Activated naive CD8-positive, alpha-beta T cell treated with anti-CD3 and anti-CD28 coated beads for 36 hours (primary cell): ENCODE data around the gene MARF1. TPM values are rescaled to one million over a fixed set of nuclear protein-coding genes. Genes with fewer than 3 reads are reported as not detected.
"Not testable (repeated sequence)": the region's sequence is repeated elsewhere in the genome, so short reads cannot be mapped to it uniquely, and the experiment has no call there.

Experiments
- DNase-seq: peaks from one replicate; pipeline ENCODE4 v3.0.0; 2021
- H3K27ac Mint-ChIP-seq: one replicate; pipeline ENCODE4 v1.8.0; 2022; ENCODE audit warnings: mild to moderate bottlenecking, moderate library complexity, mixed read lengths
- H3K27me3 Mint-ChIP-seq: one replicate; pipeline ENCODE4 v1.8.0; 2022; ENCODE audit warnings: mild to moderate bottlenecking, mixed read lengths
- H3K36me3 Mint-ChIP-seq: one replicate; pipeline ENCODE4 v1.8.0; 2021; ENCODE audit warnings: mild to moderate bottlenecking, mixed read lengths
- H3K4me1 Mint-ChIP-seq: one replicate; pipeline ENCODE4 v1.8.0; 2021; ENCODE audit warnings: mixed read lengths
- H3K4me3 Mint-ChIP-seq: one replicate; pipeline ENCODE4 v1.8.0; 2022; ENCODE audit warnings: mild to moderate bottlenecking, moderate library complexity, mixed read lengths
- H3K9me3 Mint-ChIP-seq: one replicate; pipeline ENCODE4 v1.8.0; 2022; ENCODE audit warnings: mixed read lengths
- total RNA-seq, 2 experiments: library from RNA; stranded (reverse); gene quantifications; one replicate each; pipeline ENCODE4 v1.2.3, GENCODE V29; 2021

MARF1 gene
- total RNA-seq, 2 experiments from 2014 or later = 51.0 to 52.1 TPM

DNA sequence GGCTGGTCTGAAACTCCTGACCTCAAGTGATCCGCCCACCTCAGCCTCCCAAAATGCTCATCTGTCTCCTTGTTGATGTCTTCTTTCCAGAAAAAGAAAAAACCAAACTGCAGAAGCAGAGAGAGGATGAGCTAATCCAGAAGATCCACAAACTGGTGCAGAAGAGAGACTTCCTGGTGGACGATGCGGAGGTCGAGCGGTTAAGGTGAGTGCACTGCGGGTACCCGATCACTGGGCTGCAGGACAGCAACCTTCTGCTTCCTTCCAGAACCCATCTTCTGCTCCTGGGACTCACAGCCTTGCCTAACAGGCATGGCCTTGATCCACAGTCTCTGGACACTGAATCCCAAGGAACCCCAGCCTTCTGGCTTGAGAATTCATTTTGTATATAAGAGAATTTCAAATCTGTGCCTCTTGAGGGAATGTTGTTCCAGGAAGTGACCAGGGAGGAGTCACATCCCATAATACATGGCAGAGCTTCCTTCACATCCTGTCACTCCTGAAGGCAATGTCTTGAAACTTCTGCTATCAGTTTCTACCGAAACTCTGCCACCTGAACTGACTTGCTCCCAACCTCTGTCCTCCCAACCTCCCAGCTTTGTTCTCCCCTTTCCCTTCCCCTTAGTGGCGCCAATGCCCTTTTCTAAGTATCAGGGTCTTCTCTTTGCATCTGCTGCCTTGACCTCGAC lies 61.7 kb downstream of the MARF1 start:
- H3K36me3 Mint-ChIP-seq = peaks cover 50% of the 10 kb centered on the region
- no peak overlapping the region for H3K4me3 Mint-ChIP-seq
- no peak for DNase-seq
- no peak overlapping the region for H3K27ac Mint-ChIP-seq
- H3K4me1 Mint-ChIP-seq = no peaks in the 10 kb centered on the region
- H3K27me3 Mint-ChIP-seq = no peaks in the 10 kb centered on the region
- H3K9me3 Mint-ChIP-seq = peaks cover 12% of the 10 kb centered on the region

GRCh38 chr16:15578824-15579223 lies 64.1 kb downstream of the MARF1 start:
- Mint-ChIP-seq H3K27me3 (no peaks in the 10 kb centered on the region), H3K4me3 (no peak overlapping the region), H3K27ac (no peak overlapping the region), H3K4me1 (peaks cover 4% of the 10 kb centered on the region), H3K9me3 (peaks cover 8% of the 10 kb centered on the region), H3K36me3 (peaks cover 42% of the 10 kb centered on the region)
- no peak for DNase-seq

GRCh38 chr16:15576960-15577958 lies 65.7 kb downstream of the MARF1 start:
- Mint-ChIP-seq H3K36me3 (peaks cover 43% of the 10 kb centered on the region), H3K27ac (no peak overlapping the region), H3K4me1 (peaks cover 18% of the 10 kb centered on the region), H3K27me3 (no peaks in the 10 kb centered on the region), H3K4me3 (no peak overlapping the region), H3K9me3 (peaks cover 22% of the 10 kb centered on the region)
- DNase-seq = no peak

DNA sequence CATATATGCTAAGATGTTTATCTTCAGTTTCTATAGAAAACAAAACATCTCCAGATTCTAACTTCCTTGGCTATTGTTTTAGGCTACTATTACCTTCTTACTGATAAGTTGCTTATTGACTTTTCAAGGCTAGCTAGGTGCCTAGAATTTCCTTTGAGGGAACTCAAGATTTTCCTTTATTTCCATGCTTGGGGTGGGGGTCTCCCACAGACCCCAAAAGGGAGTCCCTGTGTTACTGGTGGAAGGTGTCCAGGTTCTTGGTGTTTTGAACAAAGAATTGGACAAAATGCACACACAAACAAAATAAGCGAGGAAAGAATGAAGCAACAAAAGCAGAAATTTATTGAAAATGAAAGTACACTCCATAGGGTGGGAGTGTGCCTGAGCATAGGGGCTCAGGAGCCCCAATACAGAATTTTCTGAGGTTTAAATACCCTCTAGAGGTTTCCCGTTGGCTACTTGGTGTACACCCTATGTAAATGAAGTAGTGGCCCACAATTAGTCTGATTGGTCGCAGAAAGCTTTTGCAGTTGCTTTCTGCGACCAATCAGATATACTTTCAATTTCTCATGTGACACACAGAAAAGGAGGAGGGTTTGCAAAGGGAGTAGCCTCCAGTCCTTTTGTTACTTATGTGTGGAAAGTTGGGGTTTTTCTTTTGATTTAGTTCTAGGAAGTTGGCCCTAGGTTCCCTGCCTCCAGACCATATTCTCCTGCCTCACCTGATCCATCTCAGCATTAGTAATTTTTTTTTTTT lies 67.5 kb downstream of the MARF1 start:
- Mint-ChIP-seq H3K4me1 (peaks cover 31% of the 10 kb centered on the region), H3K27me3 (no peaks in the 10 kb centered on the region), H3K4me3 (no peak overlapping the region), H3K9me3 (peaks cover 30% of the 10 kb centered on the region), H3K36me3 (peaks cover 54% of the 10 kb centered on the region), H3K27ac (no peak overlapping the region)
- DNase-seq = no peak

GRCh38 chr16:15574614-15574948 lies 68.4 kb downstream of the MARF1 start:
- H3K36me3 Mint-ChIP-seq = peaks cover 61% of the 10 kb centered on the region
- peaks cover 30% of the 10 kb centered on the region for H3K9me3 Mint-ChIP-seq
- peaks cover 33% of the 10 kb centered on the region for H3K4me1 Mint-ChIP-seq
- DNase-seq = no peak
- no peak overlapping the region for H3K27ac Mint-ChIP-seq
- no peaks in the 10 kb centered on the region for H3K27me3 Mint-ChIP-seq
- H3K4me3 Mint-ChIP-seq = no peak overlapping the region

GRCh38 chr16:15573896-15574613 lies 68.9 kb downstream of the MARF1 start:
- Mint-ChIP-seq H3K9me3 (peaks cover 30% of the 10 kb centered on the region), H3K36me3 (peaks cover 67% of the 10 kb centered on the region), H3K4me1 (peaks cover 33% of the 10 kb centered on the region)
- DNase-seq, H3K27me3 Mint-ChIP-seq, H3K27ac Mint-ChIP-seq, H3K4me3 Mint-ChIP-seq: not testable (repeated sequence)

- Mint-ChIP-seq H3K27ac (peak overlapping the region; percentile 77), H3K36me3 (peaks cover 72% of the 10 kb centered on the region), H3K4me1 (peaks cover 33% of the 10 kb centered on the region), H3K4me3 (peak overlapping the region; percentile 42), H3K27me3 (no peaks in the 10 kb centered on the region), H3K9me3 (peaks cover 30% of the 10 kb centered on the region)
- no peak for DNase-seq
Measured at GRCh38 chr16:15573274-15573895, 69.6 kb downstream of the MARF1 start.

DNA sequence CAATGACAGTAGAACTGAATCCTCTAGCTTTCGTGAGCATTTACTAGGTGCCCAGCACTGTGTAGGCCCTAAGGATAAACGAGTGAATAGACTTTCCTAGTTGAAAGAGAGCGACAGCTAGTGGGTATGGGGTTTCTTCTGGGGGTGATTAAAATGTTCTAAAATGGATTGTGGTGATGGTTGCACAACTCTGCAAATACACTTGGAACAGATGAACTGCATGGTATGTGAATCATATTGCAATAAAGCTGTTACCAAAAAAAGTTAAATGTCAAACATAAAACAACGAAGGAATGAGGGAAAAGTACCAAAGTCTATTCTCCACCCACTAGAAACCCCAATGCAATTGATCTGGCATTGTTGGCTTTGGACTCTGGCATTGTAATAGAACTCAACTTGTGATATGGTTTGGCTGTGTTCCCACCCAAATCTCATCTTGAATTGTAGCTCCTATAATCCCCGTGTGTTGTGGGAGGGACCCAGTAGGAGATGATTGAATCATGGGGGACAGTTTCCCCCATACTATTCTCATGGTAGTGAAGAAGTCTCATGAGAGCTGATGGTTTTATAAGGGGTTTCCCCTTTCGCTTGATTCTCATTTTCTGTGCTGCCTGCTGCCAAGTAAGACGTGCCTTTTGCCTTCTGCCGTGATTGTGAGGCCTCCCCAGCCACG lies 70.5 kb downstream of the MARF1 start:
- H3K27ac Mint-ChIP-seq = peak overlapping the region; percentile 77
- peak; percentile 27 for DNase-seq
- peaks cover 69% of the 10 kb centered on the region for H3K36me3 Mint-ChIP-seq
- H3K27me3 Mint-ChIP-seq = no peaks in the 10 kb centered on the region
- H3K4me3 Mint-ChIP-seq = peak overlapping the region; percentile 42
- H3K4me1 Mint-ChIP-seq = peaks cover 33% of the 10 kb centered on the region
- H3K9me3 Mint-ChIP-seq = peaks cover 30% of the 10 kb centered on the region

DNA sequence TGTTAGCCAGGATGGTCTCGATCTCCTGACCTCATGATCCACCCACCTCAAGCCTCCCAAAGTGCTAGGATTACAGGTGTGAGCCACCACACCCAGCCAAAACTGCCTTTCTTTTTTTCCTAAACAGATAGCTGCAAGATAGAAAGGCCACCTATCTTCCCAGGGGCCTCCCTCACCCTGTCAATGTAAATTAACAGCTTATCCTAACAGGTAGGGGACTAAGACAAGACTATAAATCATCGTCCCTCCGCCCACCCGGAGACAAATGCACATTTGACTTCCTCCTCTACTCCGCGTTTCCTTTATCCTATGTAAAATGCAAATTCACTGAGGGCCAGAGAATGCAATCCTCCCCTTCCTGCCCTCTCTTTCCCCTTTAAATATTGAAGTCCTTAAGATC lies 71.4 kb downstream of the MARF1 start:
- Mint-ChIP-seq H3K36me3 (peaks cover 62% of the 10 kb centered on the region), H3K9me3 (peaks cover 30% of the 10 kb centered on the region), H3K27me3 (no peaks in the 10 kb centered on the region), H3K4me3 (no peak overlapping the region), H3K4me1 (peaks cover 33% of the 10 kb centered on the region), H3K27ac (peak overlapping the region; percentile 77)
- no peak for DNase-seq

GRCh38 chr16:15570666-15571065 lies 72.3 kb downstream of the MARF1 start:
- not testable (repeated sequence) for H3K27me3 Mint-ChIP-seq, DNase-seq, H3K4me3 Mint-ChIP-seq
- Mint-ChIP-seq H3K9me3 (peaks cover 30% of the 10 kb centered on the region), H3K27ac (peak overlapping the region; percentile 77), H3K4me1 (peaks cover 33% of the 10 kb centered on the region), H3K36me3 (peaks cover 58% of the 10 kb centered on the region)

DNA sequence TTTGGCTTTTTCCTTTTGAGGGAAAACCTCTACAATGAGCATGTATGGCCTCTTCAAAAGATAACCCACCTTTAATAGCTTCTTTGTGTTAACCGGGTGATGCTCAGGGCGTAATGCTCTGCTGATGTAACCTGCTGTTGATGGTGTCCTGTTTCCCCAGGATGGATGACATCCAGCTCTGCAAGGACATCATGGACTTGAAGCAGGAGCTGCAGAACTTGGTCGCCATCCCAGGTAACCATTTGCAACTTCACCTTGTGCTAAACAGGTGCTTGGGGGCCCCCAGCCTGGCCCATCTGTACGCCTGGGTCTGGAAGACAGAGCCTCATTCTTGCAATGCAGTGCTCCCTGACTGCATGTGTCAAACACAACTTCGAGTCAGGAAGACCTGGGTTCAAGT lies 75.1 kb downstream of the MARF1 start:
- H3K9me3 Mint-ChIP-seq = peaks cover 21% of the 10 kb centered on the region
- H3K27ac Mint-ChIP-seq = no peak overlapping the region
- H3K27me3 Mint-ChIP-seq = no peaks in the 10 kb centered on the region
- DNase-seq = no peak
- H3K4me1 Mint-ChIP-seq = peaks cover 22% of the 10 kb centered on the region
- no peak overlapping the region for H3K4me3 Mint-ChIP-seq
- peaks cover 43% of the 10 kb centered on the region for H3K36me3 Mint-ChIP-seq

DNA sequence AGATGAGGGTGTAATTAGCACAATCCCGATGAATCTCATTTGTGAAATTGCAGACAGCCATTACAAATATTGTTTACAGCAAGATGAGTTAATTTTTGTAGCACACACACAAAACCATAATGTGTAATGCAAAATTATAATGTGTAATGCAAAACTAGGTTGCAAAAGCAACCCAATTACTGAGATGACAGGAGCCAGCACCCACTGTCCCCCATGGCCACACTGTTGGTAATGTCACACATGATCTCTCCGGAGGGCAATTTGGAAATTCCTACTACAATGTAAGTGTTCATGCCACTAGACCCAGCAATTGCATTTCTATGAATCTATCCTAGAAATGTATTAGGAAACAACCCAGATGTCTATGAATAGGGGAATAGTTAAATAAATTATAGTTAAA lies 76.9 kb downstream of the MARF1 start:
- peaks cover 7% of the 10 kb centered on the region for H3K4me1 Mint-ChIP-seq
- no peaks in the 10 kb centered on the region for H3K27me3 Mint-ChIP-seq
- H3K36me3 Mint-ChIP-seq = peaks cover 35% of the 10 kb centered on the region
- peaks cover 10% of the 10 kb centered on the region for H3K9me3 Mint-ChIP-seq
- no peak overlapping the region for H3K27ac Mint-ChIP-seq
- DNase-seq = no peak
- H3K4me3 Mint-ChIP-seq = no peak overlapping the region

DNA sequence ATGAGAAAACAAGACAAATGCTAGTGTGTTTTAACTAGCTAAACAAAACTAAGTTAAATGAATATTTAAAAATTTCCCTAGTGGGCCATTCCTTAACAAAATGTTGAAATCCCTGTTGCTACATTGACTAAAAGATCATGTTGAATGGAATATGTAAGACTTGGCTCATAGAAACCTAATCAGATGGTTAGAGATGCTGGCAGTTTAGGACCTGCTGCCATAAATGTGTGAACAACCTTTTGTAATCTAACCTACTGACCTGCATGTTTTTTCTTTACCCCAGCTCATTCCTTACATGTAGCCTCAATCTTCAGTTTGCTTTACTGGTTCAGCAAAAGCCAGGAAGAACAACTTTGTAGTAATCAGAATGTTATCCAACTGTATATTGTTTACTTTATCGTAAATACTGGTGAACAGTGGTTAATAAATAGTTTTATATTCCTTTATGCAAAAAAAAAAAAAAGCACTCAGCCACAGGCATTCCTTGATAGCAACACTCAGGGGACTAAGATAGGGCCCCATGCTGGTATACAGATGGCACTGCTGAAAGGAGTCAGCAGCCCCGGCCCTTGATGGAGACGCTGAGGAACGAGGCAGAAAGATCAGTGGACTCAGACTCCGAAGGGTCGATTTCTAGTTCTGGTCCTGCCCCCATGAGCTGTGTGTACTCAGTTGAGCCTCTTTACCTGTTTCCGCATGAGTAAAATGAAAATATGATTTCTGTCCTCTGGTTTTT lies 78.2 kb downstream of the MARF1 start:
- Mint-ChIP-seq H3K4me1 (peaks cover 2% of the 10 kb centered on the region), H3K9me3 (peaks cover 8% of the 10 kb centered on the region)

More for the DNA sequence above, 78.2 kb downstream of the MARF1 start:
- no peak overlapping the region for H3K27ac Mint-ChIP-seq
- peaks cover 24% of the 10 kb centered on the region for H3K36me3 Mint-ChIP-seq
- H3K27me3 Mint-ChIP-seq = no peaks in the 10 kb centered on the region
- no peak overlapping the region for H3K4me3 Mint-ChIP-seq
- no peak for DNase-seq
